ENCODE results near the gene LMO1.

LMO1 gene

GRCh38 chr11:8288166-8288772, 24.6 kb upstream of the LMO1 start:
- no peak for DNase-seq (ENCODE audit: low read depth)

- no peak for DNase-seq (ENCODE audit: low read depth)
Measured at GRCh38 chr11:8287703-8288102, 24.0 kb upstream of the LMO1 start.

- DNase-seq (ENCODE audit: low read depth): no peak
Measured at GRCh38 chr11:8287297-8287696, 23.6 kb upstream of the LMO1 start.

GRCh38 chr11:8286886-8287285, 23.2 kb upstream of the LMO1 start:
- DNase-seq (ENCODE audit: low read depth): no peak

- DNase-seq (ENCODE audit: low read depth): no peak
Measured at GRCh38 chr11:8285796-8286195, 22.1 kb upstream of the LMO1 start.

GRCh38 chr11:8285228-8285627, 21.6 kb upstream of the LMO1 start:
- DNase-seq (ENCODE audit: low read depth): no peak

- DNase-seq (ENCODE audit: low read depth): no peak
Measured at GRCh38 chr11:8283465-8284230, 20.0 kb upstream of the LMO1 start.

GRCh38 chr11:8283100-8283464, 19.4 kb upstream of the LMO1 start:
- no peak for DNase-seq (ENCODE audit: low read depth)

GRCh38 chr11:8282631-8283030, 19.0 kb upstream of the LMO1 start:
- no peak for DNase-seq (ENCODE audit: low read depth)

- DNase-seq (ENCODE audit: low read depth): no peak
Measured at GRCh38 chr11:8281266-8281665, 17.6 kb upstream of the LMO1 start.

- DNase-seq (ENCODE audit: low read depth): no peak
Measured at GRCh38 chr11:8277691-8278090, 14.0 kb upstream of the LMO1 start.

GRCh38 chr11:8276528-8276927, 12.8 kb upstream of the LMO1 start:
- no peak for DNase-seq (ENCODE audit: low read depth)

GRCh38 chr11:8273287-8273686, 9.6 kb upstream of the LMO1 start:
- DNase-seq (ENCODE audit: low read depth): no peak

- DNase-seq (ENCODE audit: low read depth): no peak
Measured at GRCh38 chr11:8271106-8271886, 7.6 kb upstream of the LMO1 start.

- DNase-seq (ENCODE audit: low read depth): no peak
Measured at GRCh38 chr11:8269636-8270035, 6.0 kb upstream of the LMO1 start.

- no peak for DNase-seq (ENCODE audit: low read depth)
Measured at GRCh38 chr11:8268530-8269400, 5.1 kb upstream of the LMO1 start.

GRCh38 chr11:8267831-8268529, 4.3 kb upstream of the LMO1 start:
- no peak for DNase-seq (ENCODE audit: low read depth)

GRCh38 chr11:8267280-8267679, 3.6 kb upstream of the LMO1 start:
- no peak for DNase-seq (ENCODE audit: low read depth)

- DNase-seq (ENCODE audit: low read depth): no peak
Measured at GRCh38 chr11:8266246-8267241, 2.9 kb upstream of the LMO1 start.

- DNase-seq (ENCODE audit: low read depth): no peak
Measured at GRCh38 chr11:8265681-8266241, 2.1 kb upstream of the LMO1 start.

All from activated T-helper 9 cell treated with anti-CD3 and anti-CD28 coated beads, Interleukin-2, amount 50 U/mL, for 16 hours (primary cell).